ENCODE measurements around the gene LPO. TPM values are rescaled to one million over a fixed set of nuclear protein-coding genes. Genes with fewer than 3 reads are reported as not detected.
A peak's percentile ranks its signal among the peaks of the same experiment; 100 is the strongest.

Gene LPO
- total RNA-seq, 2 experiments from 2014 or later: not detected

- DNase-seq (no peak), ATAC-seq (no peak)
- Mint-ChIP-seq H3K36me3 (ENCODE audit: low read depth) (no peaks in the 10 kb centered on the region), H3K4me3 (no peak overlapping the region), H3K27me3 (peaks cover 12% of the 10 kb centered on the region), H3K4me1 (ENCODE audit: low read depth) (peaks cover 7% of the 10 kb centered on the region), H3K27ac (no peak overlapping the region), H3K9me3 (no peaks in the 10 kb centered on the region)
- CTCF ChIA-PET: interaction anchor here (1.6 kb wide), 1 partner anchor 20 kb away, joined by 5 read pairs; no protein-coding TSS in a partner anchor
- TF ChIP-seq CTCF (IDR thresholded peaks at IDR 0.05): no peak
- intact Hi-C loops (cut with micrococcal nuclease): no loop called here
- POLR2A ChIA-PET: interaction anchor here (1.0 kb wide), 1 partner anchor 506 kb away, joined by 3 read pairs; no protein-coding TSS in a partner anchor
Observed at GRCh38 chr17:58283674-58284612, 45.6 kb downstream of the LPO start.

GRCh38 chr17:58284613-58285421 lies 46.4 kb downstream of the LPO start:
- POLR2A ChIA-PET: no interaction called here

GRCh38 chr17:58285422-58285810 lies 47.0 kb downstream of the LPO start:
- H3K9me3 Mint-ChIP-seq: no peaks in the 10 kb centered on the region
- no peak for TF ChIP-seq CTCF (IDR thresholded peaks at IDR 0.05)
- no peak for ATAC-seq
- POLR2A ChIA-PET: no interaction called here
- H3K27ac Mint-ChIP-seq: peak overlapping the region; percentile 25
- DNase-seq: no peak
- intact Hi-C loops (cut with micrococcal nuclease): no loop called here
- H3K36me3 Mint-ChIP-seq (ENCODE audit: low read depth): no peaks in the 10 kb centered on the region
- peaks cover 10% of the 10 kb centered on the region for H3K27me3 Mint-ChIP-seq
- H3K4me1 Mint-ChIP-seq (ENCODE audit: low read depth): peaks cover 3% of the 10 kb centered on the region
- CTCF ChIA-PET: interaction anchor here (1.6 kb wide), 1 partner anchor 19 kb away, joined by 5 read pairs; no protein-coding TSS in a partner anchor
- no peak overlapping the region for H3K4me3 Mint-ChIP-seq

More at GRCh38 chr17:58284613-58285421, 46.4 kb downstream of the LPO start:
- DNase-seq: no peak
- CTCF ChIA-PET: interaction anchor here (1.6 kb wide), 1 partner anchor 19 kb away, joined by 5 read pairs; no protein-coding TSS in a partner anchor
- peaks cover 8% of the 10 kb centered on the region for H3K27me3 Mint-ChIP-seq
- H3K4me1 Mint-ChIP-seq (ENCODE audit: low read depth): peaks cover 4% of the 10 kb centered on the region
- intact Hi-C loops (cut with micrococcal nuclease): no loop called here
- no peak overlapping the region for H3K4me3 Mint-ChIP-seq
- peak overlapping the region; percentile 25 for H3K27ac Mint-ChIP-seq
- no peaks in the 10 kb centered on the region for H3K36me3 Mint-ChIP-seq (ENCODE audit: low read depth)
- no peaks in the 10 kb centered on the region for H3K9me3 Mint-ChIP-seq
- TF ChIP-seq CTCF (IDR thresholded peaks at IDR 0.05): no peak
- no peak for ATAC-seq

GRCh38 chr17:58289869-58290268 lies 51.5 kb downstream of the LPO start:
- no peaks in the 10 kb centered on the region for H3K9me3 Mint-ChIP-seq
- H3K36me3 Mint-ChIP-seq (ENCODE audit: low read depth): no peaks in the 10 kb centered on the region
- ChIA-PET CTCF (no interaction called here), POLR2A (interaction anchor here (1.7 kb wide), 1 partner anchor 316 kb away, joined by 3 read pairs; no protein-coding TSS in a partner anchor)
- peaks cover 2% of the 10 kb centered on the region for H3K4me1 Mint-ChIP-seq (ENCODE audit: low read depth)
- DNase-seq (no peak), ATAC-seq (no peak)
- intact Hi-C loops (cut with micrococcal nuclease): no loop called here
- H3K4me3 Mint-ChIP-seq: no peak overlapping the region
- H3K27me3 Mint-ChIP-seq: peaks cover 11% of the 10 kb centered on the region
- no peak for TF ChIP-seq CTCF (IDR thresholded peaks at IDR 0.05)
- H3K27ac Mint-ChIP-seq: no peak overlapping the region
